Measurements from ENCODE around the gene ATG5.

GRCh38 chr6:106252687-106253086, 72.9 kb downstream of the ATG5 start:
- TF ChIP-seq YY1 (IDR thresholded peaks at IDR 0.05; ENCODE audit: insufficient read depth, insufficient read length) (no peak), ZNF274 (IDR thresholded peaks at IDR 0.05; ENCODE audit: low read depth, low read length) (no peak)

All from NT2/D1 (cell line).